Parathyroid adenoma (tissue), 2 donors: ENCODE results near the gene MIF.

Source experiments
- H2AFZ ChIP-seq: fragments of 300-600 bp; sonication (generic); one replicate; pipeline ENCODE4 v1.7.0; 2017; ENCODE audit warnings: antibody characterized with exemption, mild to moderate bottlenecking
- H3K27ac ChIP-seq: fragments of 300-600 bp; sonication (generic); one replicate; pipeline ENCODE4 v1.7.0; 2017
- H3K27me3 ChIP-seq: fragments of 300-600 bp; sonication (generic); one replicate; pipeline ENCODE4 v1.7.0; 2017; ENCODE audit warnings: low read length; ENCODE audit not compliant: control insufficient read depth, insufficient read depth
- H3K36me3 ChIP-seq: fragments of 300-600 bp; sonication (generic); one replicate; pipeline ENCODE4 v1.7.0; 2017; ENCODE audit warnings: low read length; ENCODE audit not compliant: control insufficient read depth, insufficient read depth
- H3K4me1 ChIP-seq: fragments of 300-600 bp; sonication (generic); one replicate; pipeline ENCODE4 v1.7.0; 2017; ENCODE audit warnings: control low read depth
- H3K4me2 ChIP-seq: fragments of 300-600 bp; sonication (generic); one replicate; pipeline ENCODE4 v1.7.0; 2017; ENCODE audit warnings: low read length
- H3K4me3 ChIP-seq: fragments of 300-600 bp; sonication (generic); one replicate; pipeline ENCODE4 v1.7.0; 2017; ENCODE audit warnings: low read depth, low read length
- H3K79me2 ChIP-seq: fragments of 300-600 bp; sonication (generic); one replicate; pipeline ENCODE4 v1.7.0; 2017; ENCODE audit warnings: control low read depth
- H3K9ac ChIP-seq: fragments of 300-600 bp; sonication (generic); one replicate; pipeline ENCODE4 v1.7.0; 2017; ENCODE audit warnings: mild to moderate bottlenecking
- H3K9me3 ChIP-seq: fragments of 300-600 bp; sonication (generic); one replicate; pipeline ENCODE4 v1.7.0; 2017; ENCODE audit warnings: low read length; ENCODE audit not compliant: control insufficient read depth
- TF ChIP-seq, protein P1 (sequence below): fragments of 300-600 bp; sonication (generic); IDR thresholded peaks from one replicate; pipeline ENCODE4 v1.7.0; 2017; ENCODE audit warnings: antibody characterized with exemption, mild to moderate bottlenecking
- donor health status: primary hyperparathyroidism.

Gene MIF

DNA sequence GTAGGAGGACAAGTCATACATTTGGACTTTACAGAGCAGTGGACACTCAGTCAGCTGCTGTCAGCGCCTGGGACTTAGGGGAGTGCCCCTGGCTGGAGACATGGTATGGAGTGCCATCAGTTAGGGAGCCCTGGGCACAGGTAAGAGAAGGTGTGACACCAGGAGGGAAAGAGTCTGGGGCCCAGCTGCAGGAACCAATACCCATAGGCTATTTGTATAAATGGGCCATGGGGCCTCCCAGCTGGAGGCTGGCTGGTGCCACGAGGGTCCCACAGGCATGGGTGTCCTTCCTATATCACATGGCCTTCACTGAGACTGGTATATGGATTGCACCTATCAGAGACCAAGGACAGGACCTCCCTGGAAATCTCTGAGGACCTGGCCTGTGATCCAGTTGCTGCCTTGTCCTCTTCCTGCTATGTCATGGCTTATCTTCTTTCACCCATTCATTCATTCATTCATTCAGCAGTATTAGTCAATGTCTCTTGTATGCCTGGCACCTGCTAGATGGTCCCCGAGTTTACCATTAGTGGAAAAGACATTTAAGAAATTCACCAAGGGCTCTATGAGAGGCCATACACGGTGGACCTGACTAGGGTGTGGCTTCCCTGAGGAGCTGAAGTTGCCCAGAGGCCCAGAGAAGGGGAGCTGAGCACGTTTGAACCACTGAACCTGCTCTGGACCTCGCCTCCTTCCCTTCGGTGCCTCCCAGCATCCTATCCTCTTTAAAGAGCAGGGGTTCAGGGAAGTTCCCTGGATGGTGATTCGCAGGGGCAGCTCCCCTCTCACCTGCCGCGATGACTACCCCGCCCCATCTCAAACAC, 850 bp upstream of the MIF start:
- TF ChIP-seq, protein P1, sequence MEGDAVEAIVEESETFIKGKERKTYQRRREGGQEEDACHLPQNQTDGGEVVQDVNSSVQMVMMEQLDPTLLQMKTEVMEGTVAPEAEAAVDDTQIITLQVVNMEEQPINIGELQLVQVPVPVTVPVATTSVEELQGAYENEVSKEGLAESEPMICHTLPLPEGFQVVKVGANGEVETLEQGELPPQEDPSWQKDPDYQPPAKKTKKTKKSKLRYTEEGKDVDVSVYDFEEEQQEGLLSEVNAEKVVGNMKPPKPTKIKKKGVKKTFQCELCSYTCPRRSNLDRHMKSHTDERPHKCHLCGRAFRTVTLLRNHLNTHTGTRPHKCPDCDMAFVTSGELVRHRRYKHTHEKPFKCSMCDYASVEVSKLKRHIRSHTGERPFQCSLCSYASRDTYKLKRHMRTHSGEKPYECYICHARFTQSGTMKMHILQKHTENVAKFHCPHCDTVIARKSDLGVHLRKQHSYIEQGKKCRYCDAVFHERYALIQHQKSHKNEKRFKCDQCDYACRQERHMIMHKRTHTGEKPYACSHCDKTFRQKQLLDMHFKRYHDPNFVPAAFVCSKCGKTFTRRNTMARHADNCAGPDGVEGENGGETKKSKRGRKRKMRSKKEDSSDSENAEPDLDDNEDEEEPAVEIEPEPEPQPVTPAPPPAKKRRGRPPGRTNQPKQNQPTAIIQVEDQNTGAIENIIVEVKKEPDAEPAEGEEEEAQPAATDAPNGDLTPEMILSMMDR = no peak
- Histone ChIP-seq H3K27me3 (no peaks in the 10 kb centered on the region), H3K4me2 (peak overlapping the region; percentile 90), H3K9me3 (no peaks in the 10 kb centered on the region), H3K4me3 (peak overlapping the region; percentile 94), H2AFZ (peak overlapping the region; percentile 83), H3K27ac (peak overlapping the region; percentile 96), H3K9ac (no peak overlapping the region), H3K4me1 (peaks cover 15% of the 10 kb centered on the region), H3K36me3 (no peaks in the 10 kb centered on the region), H3K79me2 (peaks cover 5% of the 10 kb centered on the region)

DNA sequence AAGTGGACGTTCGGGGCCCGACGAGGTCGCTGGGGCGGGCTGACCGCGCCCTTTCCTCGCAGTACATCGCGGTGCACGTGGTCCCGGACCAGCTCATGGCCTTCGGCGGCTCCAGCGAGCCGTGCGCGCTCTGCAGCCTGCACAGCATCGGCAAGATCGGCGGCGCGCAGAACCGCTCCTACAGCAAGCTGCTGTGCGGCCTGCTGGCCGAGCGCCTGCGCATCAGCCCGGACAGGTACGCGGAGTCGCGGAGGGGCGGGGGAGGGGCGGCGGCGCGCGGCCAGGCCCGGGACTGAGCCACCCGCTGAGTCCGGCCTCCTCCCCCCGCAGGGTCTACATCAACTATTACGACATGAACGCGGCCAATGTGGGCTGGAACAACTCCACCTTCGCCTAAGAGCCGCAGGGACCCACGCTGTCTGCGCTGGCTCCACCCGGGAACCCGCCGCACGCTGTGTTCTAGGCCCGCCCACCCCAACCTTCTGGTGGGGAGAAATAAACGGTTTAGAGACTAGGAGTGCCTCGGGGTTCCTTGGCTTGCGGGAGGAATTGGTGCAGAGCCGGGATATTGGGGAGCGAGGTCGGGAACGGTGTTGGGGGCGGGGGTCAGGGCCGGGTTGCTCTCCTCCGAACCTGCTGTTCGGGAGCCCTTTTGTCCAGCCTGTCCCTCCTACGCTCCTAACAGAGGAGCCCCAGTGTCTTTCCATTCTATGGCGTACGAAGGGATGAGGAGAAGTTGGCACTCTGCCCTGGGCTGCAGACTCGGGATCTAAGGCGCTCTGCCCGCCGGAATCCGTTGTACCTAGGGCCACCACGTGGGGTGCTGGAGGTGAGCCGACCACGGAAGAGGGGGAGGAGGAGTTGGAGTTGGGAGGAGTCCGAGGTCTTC, 771 bp downstream of the MIF start:
- TF ChIP-seq, protein P1 = peak; percentile 35
- Histone ChIP-seq H3K4me1 (peaks cover 17% of the 10 kb centered on the region), H3K79me2 (peaks cover 5% of the 10 kb centered on the region), H3K27ac (peak overlapping the region; percentile 96), H3K9ac (peak overlapping the region; percentile 87), H3K4me3 (peak overlapping the region; percentile 94), H3K36me3 (no peaks in the 10 kb centered on the region), H2AFZ (peak overlapping the region; percentile 83), H3K4me2 (peak overlapping the region; percentile 90), H3K9me3 (no peaks in the 10 kb centered on the region), H3K27me3 (no peaks in the 10 kb centered on the region)

DNA sequence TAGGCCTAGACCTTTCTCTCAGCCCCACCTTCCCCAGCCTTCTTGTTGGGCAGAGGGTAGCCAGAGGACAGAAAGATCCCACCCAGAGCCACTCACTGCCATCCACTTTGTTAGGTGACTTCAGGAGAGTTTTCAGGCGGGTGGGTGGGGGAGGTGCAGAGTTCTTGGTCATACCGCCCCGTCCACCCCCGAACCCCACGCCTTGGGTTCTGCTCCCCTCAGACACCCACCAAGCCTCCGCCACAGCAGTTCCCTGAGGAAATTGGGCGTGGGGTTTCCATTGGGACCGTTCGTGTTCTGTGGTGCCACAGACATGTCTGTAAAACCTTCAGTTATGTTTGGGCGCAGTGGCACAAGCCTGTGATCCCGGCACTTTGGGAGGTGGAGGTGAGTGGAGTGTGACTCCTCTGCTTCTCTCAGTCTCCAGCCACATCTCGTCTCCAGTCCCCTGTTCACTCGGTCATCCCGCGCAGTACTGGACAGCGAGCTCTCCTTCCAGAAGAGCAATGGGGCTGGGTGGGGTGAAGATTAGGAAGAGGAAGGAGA, 1.5 kb downstream of the MIF start:
- Histone ChIP-seq H3K4me2 (peak overlapping the region; percentile 90), H3K27me3 (no peaks in the 10 kb centered on the region), H3K9me3 (no peaks in the 10 kb centered on the region), H3K9ac (no peak overlapping the region), H3K27ac (peak overlapping the region; percentile 96), H3K4me3 (peak overlapping the region; percentile 94), H3K4me1 (peaks cover 17% of the 10 kb centered on the region), H3K36me3 (no peaks in the 10 kb centered on the region), H2AFZ (no peak overlapping the region), H3K79me2 (peaks cover 5% of the 10 kb centered on the region)
- TF ChIP-seq, protein P1 = no peak

DNA sequence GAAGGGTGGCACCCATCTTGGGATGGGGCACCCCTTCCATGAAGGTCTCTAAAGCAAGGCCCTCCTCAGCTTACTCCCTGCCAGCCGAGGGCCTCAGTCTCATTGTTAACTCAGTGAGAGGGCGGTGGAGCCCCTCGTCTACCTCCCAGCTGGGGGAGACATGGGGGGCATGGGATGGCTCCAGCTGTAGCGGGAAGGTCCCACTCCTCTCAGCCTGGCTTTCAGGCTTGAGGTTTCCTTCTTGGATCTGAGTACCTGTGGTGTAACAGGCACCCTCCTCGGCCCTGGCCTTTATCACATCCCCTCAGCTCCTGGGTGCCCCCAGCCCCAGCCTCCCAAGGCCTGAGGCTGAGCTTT, 2.0 kb downstream of the MIF start:
- Histone ChIP-seq H3K27me3 (no peaks in the 10 kb centered on the region), H2AFZ (no peak overlapping the region), H3K79me2 (peaks cover 5% of the 10 kb centered on the region), H3K4me3 (no peak overlapping the region), H3K36me3 (no peaks in the 10 kb centered on the region), H3K9me3 (no peaks in the 10 kb centered on the region), H3K4me1 (peaks cover 17% of the 10 kb centered on the region), H3K4me2 (no peak overlapping the region), H3K9ac (no peak overlapping the region), H3K27ac (peak overlapping the region; percentile 96)
- TF ChIP-seq, protein P1 = no peak
